ENCODE data around the gene MSL3B. TPM values are rescaled to one million over a fixed set of nuclear protein-coding genes. Genes with fewer than 3 reads are reported as not detected.

MSL3B gene

DNA sequence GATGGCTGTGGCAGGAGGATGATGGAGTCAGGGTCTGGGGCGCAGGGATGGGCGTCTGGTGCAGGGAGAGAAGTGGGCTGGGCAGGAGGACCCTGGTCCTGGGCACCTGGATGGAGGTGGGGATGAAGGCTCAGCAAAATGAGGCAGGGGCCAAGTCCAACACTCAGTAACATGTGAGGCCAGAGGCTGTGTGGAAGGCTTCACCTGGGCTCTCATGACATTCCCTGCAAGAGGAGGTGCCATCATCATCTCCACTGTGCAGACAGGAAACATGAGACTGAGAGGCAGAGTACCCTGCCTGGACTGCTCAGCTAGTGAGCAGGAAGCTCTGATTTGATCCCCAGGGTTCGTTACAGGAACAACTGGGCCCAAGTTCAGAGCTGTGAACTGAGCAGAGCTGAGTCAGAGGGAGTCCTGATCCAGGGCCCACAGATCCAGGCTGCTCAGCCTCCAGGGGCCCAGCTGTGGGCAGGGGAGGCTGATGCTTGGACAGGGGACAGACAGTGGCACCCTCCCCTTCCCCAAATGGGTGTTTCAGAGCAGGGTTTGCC lies 50.8 kb downstream of the MSL3B start:
- 83 to 100% methylated on average over 2 to 3 of the region's 3 CpGs for WGBS, 2 donors
- H3K27ac ChIP-seq: no peak overlapping the region
- H3K4me3 ChIP-seq: no peak overlapping the region
- intact Hi-C loops (cut with DNase I; ENCODE audit: low total_unique reads): no loop called here
- no peaks in the 10 kb centered on the region for H3K36me3 ChIP-seq (ENCODE audit: low read depth, missing control alignments)
- no peak for TF ChIP-seq POLR2A (IDR thresholded peaks at IDR 0.05)
- TF ChIP-seq, protein P1, sequence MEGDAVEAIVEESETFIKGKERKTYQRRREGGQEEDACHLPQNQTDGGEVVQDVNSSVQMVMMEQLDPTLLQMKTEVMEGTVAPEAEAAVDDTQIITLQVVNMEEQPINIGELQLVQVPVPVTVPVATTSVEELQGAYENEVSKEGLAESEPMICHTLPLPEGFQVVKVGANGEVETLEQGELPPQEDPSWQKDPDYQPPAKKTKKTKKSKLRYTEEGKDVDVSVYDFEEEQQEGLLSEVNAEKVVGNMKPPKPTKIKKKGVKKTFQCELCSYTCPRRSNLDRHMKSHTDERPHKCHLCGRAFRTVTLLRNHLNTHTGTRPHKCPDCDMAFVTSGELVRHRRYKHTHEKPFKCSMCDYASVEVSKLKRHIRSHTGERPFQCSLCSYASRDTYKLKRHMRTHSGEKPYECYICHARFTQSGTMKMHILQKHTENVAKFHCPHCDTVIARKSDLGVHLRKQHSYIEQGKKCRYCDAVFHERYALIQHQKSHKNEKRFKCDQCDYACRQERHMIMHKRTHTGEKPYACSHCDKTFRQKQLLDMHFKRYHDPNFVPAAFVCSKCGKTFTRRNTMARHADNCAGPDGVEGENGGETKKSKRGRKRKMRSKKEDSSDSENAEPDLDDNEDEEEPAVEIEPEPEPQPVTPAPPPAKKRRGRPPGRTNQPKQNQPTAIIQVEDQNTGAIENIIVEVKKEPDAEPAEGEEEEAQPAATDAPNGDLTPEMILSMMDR (IDR thresholded peaks at IDR 0.05): no peak
- H3K9me3 ChIP-seq: no peaks in the 10 kb centered on the region
- no peak for DNase-seq
- H3K4me1 ChIP-seq: no peaks in the 10 kb centered on the region
- no peaks in the 10 kb centered on the region for H3K27me3 ChIP-seq

DNA sequence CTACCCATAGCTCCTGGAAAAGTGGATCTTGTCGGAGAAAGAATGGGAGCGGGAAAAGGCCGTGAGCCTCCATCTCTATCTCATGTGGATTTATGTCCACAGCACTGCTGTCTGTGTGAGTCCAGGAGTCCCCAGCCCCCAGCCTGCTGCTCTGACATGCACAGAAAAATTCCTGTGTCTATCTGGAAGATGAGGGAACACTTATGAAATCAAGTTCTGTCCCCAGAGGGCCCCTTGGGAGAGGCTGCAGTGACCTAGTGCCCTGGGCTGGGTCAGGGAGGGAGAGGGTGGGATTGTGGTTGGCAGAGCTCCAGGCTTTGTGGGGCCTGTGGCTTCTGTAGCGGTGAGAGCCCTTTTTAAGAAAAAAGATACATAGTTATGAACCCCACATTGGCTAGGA lies 51.4 kb downstream of the MSL3B start:
- H3K27ac ChIP-seq: no peak overlapping the region
- intact Hi-C loops (cut with DNase I; ENCODE audit: low total_unique reads): no loop called here
- H3K9me3 ChIP-seq: no peaks in the 10 kb centered on the region
- TF ChIP-seq POLR2A (IDR thresholded peaks at IDR 0.05): no peak
- TF ChIP-seq, protein P1 (IDR thresholded peaks at IDR 0.05): no peak
- H3K4me1 ChIP-seq: no peaks in the 10 kb centered on the region
- DNase-seq: no peak
- no peaks in the 10 kb centered on the region for H3K36me3 ChIP-seq (ENCODE audit: low read depth, missing control alignments)
- 71 to 77% methylated on average over 4 of the region's 4 CpGs for WGBS, 2 donors
- no peak overlapping the region for H3K4me3 ChIP-seq
- no peaks in the 10 kb centered on the region for H3K27me3 ChIP-seq

DNA sequence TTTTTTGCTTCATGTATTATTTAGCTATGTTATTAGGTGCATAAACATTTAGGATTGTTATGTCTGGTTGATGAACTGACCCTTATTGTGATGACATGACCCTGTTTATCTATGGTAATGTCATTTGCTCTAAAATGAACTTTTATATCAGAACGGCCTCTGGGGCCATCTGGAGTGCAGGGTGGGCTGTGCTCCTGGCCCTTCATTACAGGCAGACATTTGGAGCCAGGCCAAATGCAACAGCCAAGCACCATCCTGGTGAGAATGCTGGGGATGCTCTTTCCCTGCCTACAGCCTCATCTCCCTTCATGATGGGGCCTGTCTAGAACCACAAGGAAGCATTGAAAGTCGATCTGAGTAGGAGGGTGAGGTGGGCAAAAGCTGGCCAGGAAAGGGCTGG lies 51.9 kb downstream of the MSL3B start:
- intact Hi-C loops (cut with DNase I; ENCODE audit: low total_unique reads): no loop called here
- WGBS, 2 donors: 55 to 72% methylated on average over 2 of the region's 2 CpGs
- no peaks in the 10 kb centered on the region for H3K27me3 ChIP-seq
- no peaks in the 10 kb centered on the region for H3K4me1 ChIP-seq
- H3K4me3 ChIP-seq: no peak overlapping the region
- no peaks in the 10 kb centered on the region for H3K9me3 ChIP-seq
- no peaks in the 10 kb centered on the region for H3K36me3 ChIP-seq (ENCODE audit: low read depth, missing control alignments)
- no peak overlapping the region for H3K27ac ChIP-seq
- no peak for TF ChIP-seq POLR2A (IDR thresholded peaks at IDR 0.05)
- DNase-seq: no peak

DNA sequence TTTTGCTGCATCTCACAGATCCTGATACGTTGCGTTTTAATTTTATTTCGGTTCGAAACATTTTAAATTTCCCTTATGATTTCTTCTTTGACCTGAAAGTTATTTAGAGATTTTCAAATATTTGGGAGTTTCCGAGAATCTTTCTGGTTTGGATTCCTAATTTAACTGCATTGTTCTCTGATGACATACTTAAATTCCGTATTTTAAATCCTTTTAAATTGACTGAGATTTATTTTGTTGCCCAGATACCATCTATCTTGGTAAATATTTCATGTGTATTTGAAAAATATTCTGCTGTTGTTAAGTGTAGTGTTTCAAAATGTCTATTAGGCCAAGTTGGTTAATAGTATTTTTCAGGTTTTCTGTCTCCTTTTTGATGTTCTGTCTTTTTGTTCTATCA lies 52.3 kb downstream of the MSL3B start:
- 81 to 82% methylated on average over 6 of the region's 6 CpGs for WGBS, 2 donors
- Histone ChIP-seq H3K27ac (no peak overlapping the region), H3K9me3 (no peaks in the 10 kb centered on the region), H3K36me3 (ENCODE audit: low read depth, missing control alignments) (no peaks in the 10 kb centered on the region), H3K4me1 (no peaks in the 10 kb centered on the region), H3K27me3 (no peaks in the 10 kb centered on the region), H3K4me3 (no peak overlapping the region)
- TF ChIP-seq POLR2A (IDR thresholded peaks at IDR 0.05): no peak
- TF ChIP-seq, protein P1 (IDR thresholded peaks at IDR 0.05): no peak
- intact Hi-C loops (cut with DNase I; ENCODE audit: low total_unique reads): no loop called here
- no peak for DNase-seq

Other genes starting within 250 kb of the MSL3B start
- gene UGT1A10, start 231.9 kb downstream of the MSL3B start, total RNA-seq: under 1 TPM; 0.31 to 0.68 TPM
- gene UGT1A10, start 231.9 kb downstream of the MSL3B start, polyA plus RNA-seq (ENCODE audit: insufficient read depth, low read depth, low replicate concordance): 0.29 TPM
- not detected for gene UGT1A9, start 196.5 kb downstream of the MSL3B start, total RNA-seq
- gene UGT1A9, start 196.5 kb downstream of the MSL3B start, polyA plus RNA-seq (ENCODE audit: insufficient read depth, low read depth, low replicate concordance): not detected
- gene UGT1A7, start 186.5 kb downstream of the MSL3B start, total RNA-seq: under 1 TPM in 1 of 2 donors, not detected in 1; 0.19 TPM
- not detected for gene UGT1A7, start 186.5 kb downstream of the MSL3B start, polyA plus RNA-seq (ENCODE audit: insufficient read depth, low read depth, low replicate concordance)
- under 1 TPM in 1 of 2 donors, not detected in 1; 0.74 TPM for gene UGT1A6, start 175.5 kb downstream of the MSL3B start, total RNA-seq
- gene UGT1A6, start 175.5 kb downstream of the MSL3B start, polyA plus RNA-seq (ENCODE audit: insufficient read depth, low read depth, low replicate concordance): 3.0 TPM
- under 1 TPM in 1 of 2 donors, not detected in 1; 0.16 TPM for gene UGT1A5, start 155.5 kb downstream of the MSL3B start, total RNA-seq
- not detected for gene UGT1A5, start 155.5 kb downstream of the MSL3B start, polyA plus RNA-seq (ENCODE audit: insufficient read depth, low read depth, low replicate concordance)
- not detected for gene UGT1A4, start 149.7 kb downstream of the MSL3B start, total RNA-seq
- 0.25 TPM for gene UGT1A4, start 149.7 kb downstream of the MSL3B start, polyA plus RNA-seq (ENCODE audit: insufficient read depth, low read depth, low replicate concordance)
- gene UGT1A3, start 139.3 kb downstream of the MSL3B start, total RNA-seq: not detected
- gene UGT1A3, start 139.3 kb downstream of the MSL3B start, polyA plus RNA-seq (ENCODE audit: insufficient read depth, low read depth, low replicate concordance): not detected
- gene UGT1A1, start 108.1 kb downstream of the MSL3B start, total RNA-seq: under 1 TPM; 0.24 to 0.31 TPM
- 0.34 TPM for gene UGT1A1, start 108.1 kb downstream of the MSL3B start, polyA plus RNA-seq (ENCODE audit: insufficient read depth, low read depth, low replicate concordance)
- 10 to 100 TPM in 1 of 2 donors, 1 to 10 TPM in 1; 5.3 to 10.7 TPM for gene MROH2A, start 90.1 kb downstream of the MSL3B start, total RNA-seq
- 5.1 TPM for gene MROH2A, start 90.1 kb downstream of the MSL3B start, polyA plus RNA-seq (ENCODE audit: insufficient read depth, low read depth, low replicate concordance)
- 10 to 100 TPM; 10.2 to 13.9 TPM for gene HJURP, start 13.9 kb downstream of the MSL3B start, total RNA-seq
- 30.2 TPM for gene HJURP, start 13.9 kb downstream of the MSL3B start, polyA plus RNA-seq (ENCODE audit: insufficient read depth, low read depth, low replicate concordance)
- gene TRPM8, start 49.0 kb upstream of the MSL3B start, total RNA-seq: 1 to 10 TPM in 1 of 2 donors, under 1 TPM in 1; 0.79 to 2.2 TPM
- gene TRPM8, start 49.0 kb upstream of the MSL3B start, polyA plus RNA-seq (ENCODE audit: insufficient read depth, low read depth, low replicate concordance): 5.2 TPM
- not detected for gene SPP2, start 182.3 kb upstream of the MSL3B start, total RNA-seq
- gene SPP2, start 182.3 kb upstream of the MSL3B start, polyA plus RNA-seq (ENCODE audit: insufficient read depth, low read depth, low replicate concordance): not detected